Adipocyte (in vitro differentiated cells): ENCODE data around the gene SEPTIN2.
"Not testable (repeated sequence)": the region's sequence is repeated elsewhere in the genome, so short reads cannot be mapped to it uniquely, and the experiment has no call there.

Experiments used
- DNase-seq: peaks from one replicate; pipeline ENCODE4 v3.0.0-alpha.2; 2015; ENCODE audit warnings: low read depth
- H3K27me3 ChIP-seq: replicated peaks from 2 replicates; pipeline ENCODE4 v1.7.0; 2013; ENCODE audit warnings: mild to moderate bottlenecking, low read length, moderate library complexity; ENCODE audit not compliant: control insufficient read depth, insufficient read depth
- H3K36me3 ChIP-seq: 2 replicates; pipeline ENCODE4 v1.7.0; 2013; ENCODE audit warnings: low read length, mild to moderate bottlenecking, moderate library complexity; ENCODE audit not compliant: control insufficient read depth, insufficient read depth, severe bottlenecking
- H3K4me1 ChIP-seq: 2 replicates; pipeline ENCODE4 v1.7.0; 2013; ENCODE audit warnings: mild to moderate bottlenecking, low read length, moderate library complexity; ENCODE audit not compliant: control insufficient read depth, insufficient read depth
- H3K4me3 ChIP-seq: 2 replicates; pipeline ENCODE4 v1.7.0; 2013; ENCODE audit warnings: mild to moderate bottlenecking, low read length, moderate library complexity
- H3K9ac ChIP-seq: 2 replicates; pipeline ENCODE4 v1.7.0; 2013; ENCODE audit warnings: mild to moderate bottlenecking, low read length, moderate library complexity
- H3K9me3 ChIP-seq: 2 replicates; pipeline ENCODE4 v1.7.0; 2013; ENCODE audit warnings: mild to moderate bottlenecking, low read length, moderate library complexity; ENCODE audit not compliant: control insufficient read depth

The SEPTIN2 gene

GRCh38 chr2:241317391-241317790 lies 1.7 kb downstream of the SEPTIN2 start:
- Histone ChIP-seq H3K9ac (peak overlapping the region; percentile 95), H3K4me1 (peaks cover 69% of the 10 kb centered on the region), H3K9me3 (no peaks in the 10 kb centered on the region), H3K4me3 (peak overlapping the region; percentile 91), H3K36me3 (peaks cover 6% of the 10 kb centered on the region), H3K27me3 (no peaks in the 10 kb centered on the region)
- DNase-seq: peak; percentile 35

GRCh38 chr2:241318830-241319229 lies 3.1 kb downstream of the SEPTIN2 start:
- not testable (repeated sequence) for H3K27me3 ChIP-seq, H3K9ac ChIP-seq, DNase-seq, H3K9me3 ChIP-seq, H3K36me3 ChIP-seq
- H3K4me1 ChIP-seq: peaks cover 66% of the 10 kb centered on the region
- peak overlapping the region; percentile 91 for H3K4me3 ChIP-seq

- H3K9ac ChIP-seq: no peak overlapping the region
- H3K4me3 ChIP-seq: peak overlapping the region; percentile 91
- DNase-seq: no peak
- no peaks in the 10 kb centered on the region for H3K9me3 ChIP-seq
- peaks cover 70% of the 10 kb centered on the region for H3K4me1 ChIP-seq
- H3K36me3 ChIP-seq: peaks cover 15% of the 10 kb centered on the region
- no peaks in the 10 kb centered on the region for H3K27me3 ChIP-seq
These were observed 4.7 kb downstream of the SEPTIN2 start for GRCh38 chr2:241320394-241320793.

- no peak for DNase-seq
- Histone ChIP-seq H3K9ac (peak overlapping the region; percentile 45), H3K4me3 (peak overlapping the region; percentile 56), H3K4me1 (peaks cover 70% of the 10 kb centered on the region), H3K36me3 (peaks cover 22% of the 10 kb centered on the region), H3K9me3 (no peaks in the 10 kb centered on the region), H3K27me3 (no peaks in the 10 kb centered on the region)
These were observed 5.3 kb downstream of the SEPTIN2 start for GRCh38 chr2:241321033-241321432.

- Histone ChIP-seq H3K36me3 (peaks cover 30% of the 10 kb centered on the region), H3K9ac (peak overlapping the region; percentile 45), H3K9me3 (no peaks in the 10 kb centered on the region), H3K4me1 (peaks cover 69% of the 10 kb centered on the region), H3K27me3 (no peaks in the 10 kb centered on the region), H3K4me3 (peak overlapping the region; percentile 56)
- no peak for DNase-seq
These were observed 6.2 kb downstream of the SEPTIN2 start for GRCh38 chr2:241321886-241322285.

GRCh38 chr2:241323778-241324177 lies 8.1 kb downstream of the SEPTIN2 start:
- peak overlapping the region; percentile 32 for H3K9ac ChIP-seq
- peaks cover 52% of the 10 kb centered on the region for H3K4me1 ChIP-seq
- no peaks in the 10 kb centered on the region for H3K27me3 ChIP-seq
- H3K4me3 ChIP-seq: no peak overlapping the region
- DNase-seq: no peak
- no peaks in the 10 kb centered on the region for H3K9me3 ChIP-seq
- H3K36me3 ChIP-seq: peaks cover 44% of the 10 kb centered on the region

GRCh38 chr2:241324775-241325174 lies 9.1 kb downstream of the SEPTIN2 start:
- no peaks in the 10 kb centered on the region for H3K27me3 ChIP-seq
- DNase-seq: no peak
- no peaks in the 10 kb centered on the region for H3K9me3 ChIP-seq
- peaks cover 42% of the 10 kb centered on the region for H3K4me1 ChIP-seq
- peaks cover 49% of the 10 kb centered on the region for H3K36me3 ChIP-seq
- peak overlapping the region; percentile 65 for H3K9ac ChIP-seq
- peak overlapping the region; percentile 53 for H3K4me3 ChIP-seq

- no peak overlapping the region for H3K9ac ChIP-seq
- no peaks in the 10 kb centered on the region for H3K27me3 ChIP-seq
- DNase-seq: no peak
- no peaks in the 10 kb centered on the region for H3K9me3 ChIP-seq
- H3K4me3 ChIP-seq: no peak overlapping the region
- peaks cover 41% of the 10 kb centered on the region for H3K4me1 ChIP-seq
- H3K36me3 ChIP-seq: peaks cover 49% of the 10 kb centered on the region
These were observed 9.5 kb downstream of the SEPTIN2 start for GRCh38 chr2:241325257-241325656.

GRCh38 chr2:241329669-241330615 lies 14.2 kb downstream of the SEPTIN2 start:
- Histone ChIP-seq H3K27me3 (no peaks in the 10 kb centered on the region), H3K36me3 (peaks cover 80% of the 10 kb centered on the region), H3K4me1 (peaks cover 7% of the 10 kb centered on the region), H3K9me3 (no peaks in the 10 kb centered on the region), H3K4me3 (no peak overlapping the region), H3K9ac (no peak overlapping the region)
- DNase-seq: no peak

GRCh38 chr2:241330616-241330981 lies 14.9 kb downstream of the SEPTIN2 start:
- H3K36me3 ChIP-seq: peaks cover 80% of the 10 kb centered on the region

GRCh38 chr2:241334813-241335212 lies 19.1 kb downstream of the SEPTIN2 start:
- no peak for DNase-seq
- Histone ChIP-seq H3K4me3 (no peak overlapping the region), H3K9ac (no peak overlapping the region), H3K27me3 (no peaks in the 10 kb centered on the region), H3K4me1 (peaks cover 14% of the 10 kb centered on the region), H3K36me3 (peaks cover 81% of the 10 kb centered on the region), H3K9me3 (no peaks in the 10 kb centered on the region)

More at GRCh38 chr2:241330616-241330981, 14.9 kb downstream of the SEPTIN2 start:
- Histone ChIP-seq H3K4me3 (no peak overlapping the region), H3K4me1 (peaks cover 7% of the 10 kb centered on the region), H3K27me3 (no peaks in the 10 kb centered on the region), H3K9ac (no peak overlapping the region), H3K9me3 (no peaks in the 10 kb centered on the region)
- no peak for DNase-seq
